ENCODE measurements around the gene TGM2. TPM values are rescaled to one million over a fixed set of nuclear protein-coding genes. Genes with fewer than 3 reads are reported as not detected.
"Not testable (repeated sequence)": the region's sequence is repeated elsewhere in the genome, so short reads cannot be mapped to it uniquely, and the experiment has no call there.

Gene TGM2
- total RNA-seq, 1 experiment from 2014 or later: 2.3 TPM

DNA sequence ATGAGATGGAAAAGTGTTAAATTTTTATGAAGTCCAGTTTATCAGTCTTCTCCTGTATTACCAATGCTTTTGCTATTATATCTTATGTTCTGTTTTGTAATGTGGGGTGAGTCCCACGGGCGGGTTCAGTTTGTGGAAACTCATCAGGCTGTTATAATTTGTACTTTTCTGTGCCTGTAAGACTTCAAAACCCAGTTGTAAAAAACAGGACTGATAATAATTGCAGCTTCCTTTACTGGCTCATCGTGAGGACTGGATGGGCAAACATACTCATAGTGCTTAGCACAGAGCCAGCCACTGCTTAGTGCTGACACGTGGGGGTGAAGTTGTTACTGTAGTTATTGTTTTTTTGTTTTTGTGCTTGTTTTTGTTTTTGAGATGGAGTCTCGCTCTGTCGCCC lies 45.6 kb downstream of the TGM2 start:
- DNase-seq (ENCODE audit: extremely low read depth, low read depth): no peak

DNA sequence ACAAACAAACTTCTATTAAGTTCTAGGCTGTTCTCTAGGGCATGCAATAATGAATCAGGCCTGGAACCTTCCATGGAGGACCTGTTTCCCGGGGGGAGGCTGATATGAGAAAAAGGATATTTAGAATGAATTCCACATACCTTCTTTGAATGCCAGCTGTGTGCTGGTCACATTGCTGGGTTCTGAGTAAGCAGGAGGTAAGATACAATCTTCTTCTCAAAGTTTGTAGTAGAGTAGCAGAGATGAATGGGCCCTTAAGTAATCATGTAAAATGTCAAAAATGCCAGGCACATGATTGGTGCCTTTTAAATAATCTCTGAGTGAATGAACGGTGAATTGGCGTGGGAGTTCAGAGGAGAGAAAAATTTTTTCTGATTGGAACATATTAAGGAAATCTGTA lies 47.4 kb downstream of the TGM2 start:
- DNase-seq (ENCODE audit: extremely low read depth, low read depth): no peak

DNA sequence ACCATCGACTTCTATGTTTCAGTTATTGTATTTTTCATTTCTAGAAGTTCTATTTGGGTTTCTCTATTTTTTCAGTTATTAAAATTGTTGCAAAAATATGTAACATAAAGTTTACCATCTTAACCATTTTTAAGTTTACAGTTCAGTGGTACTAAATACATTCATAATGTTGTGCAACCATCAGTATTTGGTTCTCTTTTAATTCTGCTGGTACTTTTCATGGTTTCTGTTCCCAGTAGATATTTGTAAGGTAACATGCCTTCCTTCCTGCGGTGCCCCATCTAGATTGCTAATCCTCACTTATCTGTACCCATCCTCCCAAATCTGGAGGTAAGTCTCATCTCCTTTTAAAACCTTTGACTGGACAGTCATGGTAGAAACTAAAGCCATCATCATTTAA lies 47.9 kb downstream of the TGM2 start:
- DNase-seq (ENCODE audit: extremely low read depth, low read depth): no peak

DNA sequence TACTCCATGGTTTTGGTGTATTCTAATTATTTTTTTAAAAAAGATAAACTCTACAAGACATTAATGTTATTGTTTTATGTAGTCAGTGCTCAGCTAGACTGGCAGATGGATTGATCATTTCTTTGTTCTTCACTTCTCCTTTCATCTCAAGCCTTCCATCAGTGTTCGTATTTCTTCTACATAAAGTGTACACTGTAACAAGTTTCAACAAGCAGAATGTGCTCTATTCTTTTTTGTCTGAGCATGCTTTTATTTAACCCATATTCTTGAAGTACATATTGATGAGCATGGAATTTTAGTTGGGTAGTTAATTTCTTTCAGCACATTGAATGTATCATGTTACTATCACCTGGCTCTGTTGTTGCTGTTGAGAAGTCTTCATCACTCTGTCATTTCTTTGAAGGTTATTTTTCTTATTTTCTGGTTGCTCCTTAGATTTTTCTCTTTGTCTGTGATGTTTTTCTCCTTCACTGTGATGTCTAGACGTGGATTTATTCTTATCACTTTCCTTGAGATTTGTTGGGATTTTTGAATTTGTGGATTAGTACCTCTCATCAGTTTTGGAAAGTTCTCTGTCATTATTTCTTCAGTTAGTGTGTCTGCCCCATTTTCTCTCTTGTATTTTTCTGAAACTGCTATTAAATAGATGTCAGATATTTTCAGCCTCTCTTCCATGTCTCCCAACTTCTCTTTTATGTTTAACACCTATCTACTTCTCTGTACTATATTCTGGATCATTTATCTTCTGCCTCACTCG lies 48.5 kb downstream of the TGM2 start:
- DNase-seq (ENCODE audit: extremely low read depth, low read depth): no peak

DNA sequence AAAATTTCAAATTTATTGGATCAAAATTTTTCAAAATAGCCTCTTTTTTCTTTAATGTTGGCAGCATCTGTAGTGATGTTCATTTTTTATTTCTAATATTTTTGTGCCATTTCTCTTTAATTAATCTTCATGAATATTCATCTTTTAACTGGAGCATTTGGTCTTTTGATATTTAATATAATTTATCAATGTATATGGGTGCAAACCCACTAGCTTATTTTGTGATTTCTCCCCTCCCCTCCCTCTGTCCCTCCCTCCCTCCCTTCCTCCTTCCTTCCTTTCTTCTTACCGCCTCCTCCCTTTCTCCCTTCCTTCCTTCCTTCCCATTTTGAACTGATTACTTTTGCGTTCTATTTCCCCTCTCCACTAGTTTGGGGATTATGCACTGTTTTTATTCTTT lies 49.2 kb downstream of the TGM2 start:
- DNase-seq (ENCODE audit: extremely low read depth, low read depth): no peak

DNA sequence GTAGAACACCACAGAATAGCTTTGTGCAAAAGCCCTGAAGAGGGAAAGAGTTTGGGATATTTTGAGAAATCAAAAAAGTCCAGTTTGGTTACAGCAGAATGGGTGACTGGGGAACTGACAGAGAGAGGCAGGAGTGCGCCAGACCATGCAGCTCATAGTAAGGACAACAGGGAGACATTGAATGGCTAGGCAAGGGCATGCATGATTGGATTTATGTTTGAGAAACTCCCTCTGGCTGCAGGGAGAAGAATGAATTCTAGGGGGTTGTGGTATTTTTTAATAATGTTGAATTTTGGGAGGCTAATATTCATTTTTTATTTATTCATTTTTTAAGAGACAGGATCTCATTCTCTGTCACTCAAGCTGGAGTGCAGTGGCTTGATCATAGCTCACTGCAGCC lies 49.9 kb downstream of the TGM2 start:
- DNase-seq (ENCODE audit: extremely low read depth, low read depth): no peak

DNA sequence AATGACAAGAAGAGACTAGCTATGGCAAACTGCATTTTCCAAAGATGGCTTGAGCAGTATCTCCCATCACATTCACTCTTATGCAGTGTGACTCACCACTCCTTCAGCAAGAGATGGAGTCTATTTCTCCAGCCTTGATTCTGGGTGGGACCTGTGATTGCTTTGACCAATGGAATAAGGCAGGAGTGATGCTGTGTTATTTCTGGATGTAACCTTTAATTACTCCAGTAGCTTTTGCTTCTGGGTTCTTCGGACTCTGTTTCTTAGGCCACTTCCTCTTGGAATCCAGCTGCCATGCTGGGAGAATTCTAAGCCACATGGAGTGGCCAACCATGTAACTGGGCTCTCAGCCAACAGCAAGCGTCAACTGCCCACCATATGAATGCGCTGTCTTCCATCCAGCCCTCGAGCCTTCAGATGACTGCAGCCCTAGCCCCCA lies 50.7 kb downstream of the TGM2 start:
- no peak for DNase-seq (ENCODE audit: extremely low read depth, low read depth)

DNA sequence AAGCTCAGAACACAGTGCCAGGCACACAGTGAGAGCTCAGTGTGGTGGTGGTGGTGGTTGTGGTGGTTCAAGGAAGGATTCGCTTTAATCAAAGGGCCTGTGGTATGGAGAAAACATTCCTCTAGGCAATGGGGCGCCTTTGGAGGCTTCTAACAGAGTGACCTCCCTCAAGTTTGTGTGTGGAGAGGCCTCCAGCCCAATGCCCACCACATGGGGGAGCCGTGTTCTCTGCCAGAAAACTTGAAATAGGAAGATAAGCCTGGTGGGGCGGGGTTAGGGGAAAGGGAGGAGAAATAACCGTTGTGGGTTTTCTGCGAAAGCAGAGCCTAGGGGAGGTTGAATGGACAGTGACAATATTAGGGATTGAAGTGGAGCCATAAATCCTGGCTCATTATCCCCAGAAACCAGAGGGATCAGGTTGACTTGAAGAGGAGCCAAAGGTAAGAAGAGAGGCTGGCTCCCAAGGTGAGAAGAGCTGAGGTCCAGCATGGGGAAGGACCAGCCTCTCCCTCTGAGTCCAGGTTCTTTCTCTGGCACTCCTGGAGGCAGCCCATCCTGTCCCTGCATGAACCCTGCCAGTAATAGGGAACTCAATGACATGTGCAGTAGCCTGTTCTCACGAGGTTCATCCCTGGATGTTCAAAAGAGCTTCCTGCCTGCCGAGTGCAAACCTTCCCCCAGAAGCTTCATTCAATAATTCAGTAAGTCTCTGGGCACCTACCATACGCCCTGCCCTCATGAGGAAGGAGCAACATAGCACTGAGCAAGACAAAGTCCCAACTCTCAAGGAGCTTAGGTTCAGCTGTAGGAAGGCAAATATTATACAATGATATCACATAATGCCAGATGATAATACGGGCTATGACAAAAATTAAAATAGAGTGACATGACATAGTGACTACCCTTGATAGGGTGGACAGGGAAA lies 51.4 kb downstream of the TGM2 start:
- DNase-seq (ENCODE audit: extremely low read depth, low read depth): no peak

DNA sequence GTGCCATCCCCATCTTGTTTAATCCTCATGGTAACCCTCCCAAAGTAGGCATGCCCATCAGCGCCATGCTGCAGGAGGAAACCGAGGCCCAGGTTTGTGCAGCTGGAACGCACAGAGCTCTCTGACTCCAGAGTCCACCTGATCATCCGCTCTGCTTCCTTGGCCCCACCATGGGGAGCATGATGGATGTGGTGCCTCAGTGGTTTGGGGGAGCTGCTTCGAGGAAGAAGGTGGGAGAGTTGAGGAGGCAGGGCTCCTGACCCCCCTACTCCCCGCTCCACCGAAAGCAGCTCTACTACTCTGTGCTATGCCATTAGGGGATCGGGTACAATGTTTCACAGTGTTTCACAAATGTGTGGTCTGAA lies 52.2 kb downstream of the TGM2 start:
- DNase-seq (ENCODE audit: extremely low read depth, low read depth): no peak

DNA sequence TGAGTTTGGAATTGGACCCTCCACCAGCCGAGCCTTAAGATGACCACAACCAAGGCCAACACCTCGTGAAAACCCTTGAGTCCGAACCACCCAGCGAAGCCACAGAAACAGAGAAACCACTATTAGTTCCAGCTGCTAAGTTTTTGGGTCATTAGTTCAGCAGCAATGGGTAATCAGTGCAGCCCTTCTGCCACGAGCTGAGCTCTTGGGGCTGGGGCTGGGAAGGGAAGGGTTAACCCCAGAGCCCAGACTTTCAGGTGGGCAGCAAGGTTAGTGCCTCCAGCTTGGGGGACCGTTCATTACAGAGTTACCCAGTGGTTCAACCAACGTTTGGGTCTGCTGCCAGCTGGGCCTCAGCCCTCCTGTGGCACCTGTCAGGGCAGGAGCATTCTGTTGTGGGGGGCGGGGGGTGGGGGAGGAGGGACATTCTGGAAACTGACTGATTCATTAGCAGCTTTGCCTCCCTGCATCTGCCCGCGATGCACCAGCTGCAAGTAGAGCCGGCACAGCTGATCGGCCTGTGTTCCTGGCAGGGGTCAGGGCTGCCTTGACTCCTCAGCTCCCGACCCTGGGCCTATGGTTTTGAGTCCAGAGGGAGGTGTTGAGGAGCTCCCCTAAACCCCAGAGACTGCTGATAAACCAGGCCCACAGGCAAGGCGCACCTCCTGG lies 52.7 kb downstream of the TGM2 start:
- no peak for DNase-seq (ENCODE audit: extremely low read depth, low read depth)

DNA sequence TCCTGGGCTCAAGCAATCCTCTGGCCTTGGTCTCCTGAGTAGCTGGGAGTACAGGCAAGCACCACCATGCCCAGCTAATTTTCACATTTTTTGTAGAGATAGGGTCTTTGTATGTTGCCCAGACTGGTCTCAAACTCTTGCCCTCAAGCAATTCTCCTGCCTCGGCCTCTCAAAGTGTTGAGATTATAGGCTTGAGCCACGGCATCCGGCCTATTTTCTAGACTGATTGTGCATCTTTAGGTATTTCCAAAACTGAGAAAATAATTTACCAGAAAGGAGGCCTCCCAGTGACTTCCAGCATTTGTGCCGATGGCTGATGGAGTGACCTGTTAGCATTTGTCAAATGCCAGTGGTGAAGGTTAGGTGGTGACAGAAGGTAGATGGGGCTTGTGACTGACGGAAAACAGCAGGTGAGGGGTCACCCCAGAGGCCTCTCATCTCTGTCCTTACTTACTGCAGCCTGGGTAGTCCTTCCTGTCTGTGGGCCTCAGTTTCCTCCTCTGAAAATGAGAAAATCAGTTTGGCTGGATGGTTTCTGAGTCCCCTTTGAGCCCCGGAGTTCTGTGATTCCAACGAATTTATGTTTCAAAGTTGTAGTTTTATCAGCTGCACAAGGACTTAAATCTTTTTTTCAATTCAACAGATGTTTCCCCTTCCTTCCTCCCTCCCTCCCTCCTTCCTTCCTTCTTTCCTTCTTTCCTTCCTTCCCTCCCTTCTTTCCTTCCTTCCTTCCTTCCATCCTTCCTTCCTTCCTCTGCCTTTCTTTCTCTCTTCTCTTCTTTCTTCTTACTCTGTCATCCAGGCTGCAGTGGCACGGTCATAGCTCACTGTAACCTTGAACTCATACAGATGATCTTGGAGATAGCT lies 53.5 kb downstream of the TGM2 start:
- DNase-seq (ENCODE audit: extremely low read depth, low read depth): no peak

DNA sequence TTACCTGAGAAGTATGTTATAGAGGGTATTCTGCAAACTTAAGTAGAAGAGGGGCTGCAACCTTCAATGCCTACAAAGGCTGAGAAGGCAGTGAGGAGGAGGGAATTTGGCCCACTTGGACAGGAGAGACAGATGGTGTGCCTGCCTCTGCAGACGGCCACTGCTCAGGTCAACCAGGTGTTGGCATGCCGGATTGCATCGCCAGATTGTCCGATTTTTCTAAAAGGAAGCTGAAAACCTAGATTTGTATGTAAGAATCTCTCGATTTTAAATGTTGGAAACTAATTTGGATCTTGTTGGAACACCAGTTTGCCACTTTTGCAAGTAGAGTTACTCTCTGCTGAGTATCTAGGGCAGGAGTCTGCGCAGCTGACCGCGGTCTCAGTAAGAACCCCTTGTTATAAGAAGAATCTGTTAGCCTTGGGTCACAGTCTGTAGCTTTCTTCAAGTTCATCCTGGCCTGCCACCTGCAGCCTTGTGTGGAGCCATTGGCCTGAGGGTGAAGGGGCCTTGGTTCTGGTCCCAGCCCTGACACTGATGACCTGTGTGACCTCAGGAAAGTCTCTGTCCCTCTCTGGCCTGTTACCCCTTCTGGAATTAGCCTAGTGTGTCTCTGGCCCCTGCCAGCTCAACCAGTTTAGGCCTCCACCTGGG lies 54.4 kb downstream of the TGM2 start:
- DNase-seq (ENCODE audit: extremely low read depth, low read depth): no peak

DNA sequence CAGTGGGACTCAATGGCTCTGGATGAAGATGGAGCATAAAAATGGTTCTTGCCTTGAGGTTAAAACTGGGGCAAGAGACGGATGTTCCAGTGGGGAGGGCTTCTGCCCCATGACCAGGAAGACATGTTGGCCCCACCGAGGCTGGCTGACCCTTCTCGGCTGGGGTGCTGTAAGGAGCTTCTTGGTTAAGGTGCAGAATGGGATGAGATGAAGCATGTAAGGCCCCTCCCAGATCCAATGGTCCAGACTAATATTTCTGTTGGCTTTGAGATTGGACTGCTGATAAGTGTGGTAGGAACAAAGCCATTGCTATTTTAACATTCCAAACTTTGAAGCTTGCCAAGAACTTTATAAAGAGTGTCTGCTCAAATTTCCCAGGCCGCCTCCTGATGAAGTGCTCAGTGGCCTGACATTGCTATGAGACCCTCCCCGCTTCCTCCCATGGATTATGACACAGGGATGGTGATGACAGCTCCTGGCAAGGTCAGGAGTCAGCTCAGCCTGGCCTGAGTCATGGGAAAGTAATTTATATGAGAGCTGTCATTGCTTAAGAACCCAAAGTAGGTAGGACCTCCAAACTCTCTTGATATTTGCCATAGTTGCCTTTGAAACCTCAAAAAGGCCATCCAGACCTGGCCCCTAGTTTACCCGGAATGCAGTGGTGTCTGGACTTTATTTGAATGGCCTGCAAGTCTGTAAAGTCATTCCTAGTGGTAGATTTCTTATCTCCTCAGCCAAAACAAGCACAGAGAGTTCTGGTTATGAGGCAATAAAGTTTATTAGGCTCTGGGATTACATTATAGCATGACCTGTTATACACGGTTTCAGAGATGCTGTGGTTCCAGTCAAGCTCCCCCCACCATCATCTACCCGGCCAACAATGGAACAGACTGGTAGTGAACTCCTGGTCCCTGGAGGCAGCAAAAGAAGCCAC lies 55.2 kb downstream of the TGM2 start:
- DNase-seq (ENCODE audit: extremely low read depth, low read depth): peak; percentile 66

DNA sequence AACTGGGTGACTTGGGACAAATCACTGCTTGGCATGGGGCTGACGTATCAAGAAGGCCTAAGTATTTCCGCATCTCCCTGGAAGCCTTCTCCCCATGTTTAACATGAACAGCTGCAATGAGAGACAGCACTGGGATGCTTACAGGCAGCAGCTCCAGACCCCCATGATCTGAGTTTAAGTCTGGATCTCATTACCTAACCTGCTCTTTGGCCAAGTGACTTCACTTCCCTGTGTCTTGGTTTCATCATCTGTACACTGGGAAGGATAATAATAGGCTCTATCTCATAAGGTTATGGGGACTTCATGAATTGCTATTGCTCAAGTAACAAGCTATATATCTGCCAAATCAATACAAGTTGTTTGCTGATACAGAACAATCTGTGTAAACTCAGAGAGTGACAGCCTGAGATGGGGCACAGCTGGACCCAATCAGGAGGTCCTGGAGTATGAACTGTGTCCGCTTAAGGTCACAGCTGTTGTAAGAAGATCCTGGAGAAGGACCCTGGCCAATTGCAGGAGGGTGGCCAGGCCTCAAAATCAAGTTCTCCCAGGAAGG lies 56.0 kb downstream of the TGM2 start:
- DNase-seq (ENCODE audit: extremely low read depth, low read depth): no peak

DNA sequence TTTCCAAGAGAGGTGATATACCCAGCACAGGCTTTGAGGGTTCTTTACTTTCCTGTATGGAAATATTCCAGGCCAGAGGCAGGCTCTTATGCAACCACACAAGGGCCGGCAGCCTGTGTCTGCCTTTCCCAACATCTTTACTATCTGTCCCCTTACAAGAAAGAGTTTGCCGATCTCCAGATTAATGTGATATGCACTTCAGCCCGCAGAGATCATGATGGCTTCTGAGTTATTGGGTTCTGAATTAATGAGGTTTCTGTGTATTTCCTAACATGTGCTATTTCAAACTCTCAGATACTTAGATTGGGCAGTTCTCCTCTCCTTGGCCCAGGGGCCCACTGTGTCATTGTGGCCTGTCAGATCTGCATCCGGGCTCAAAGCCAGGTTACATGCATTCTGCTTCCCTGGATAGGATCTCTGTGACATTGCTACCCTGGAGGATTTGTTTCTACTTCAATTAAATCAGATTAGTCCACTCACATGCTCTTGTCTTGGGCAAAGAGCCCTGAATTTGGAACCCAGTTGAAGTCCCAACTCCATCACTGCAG lies 56.6 kb downstream of the TGM2 start:
- DNase-seq (ENCODE audit: extremely low read depth, low read depth): no peak

DNA sequence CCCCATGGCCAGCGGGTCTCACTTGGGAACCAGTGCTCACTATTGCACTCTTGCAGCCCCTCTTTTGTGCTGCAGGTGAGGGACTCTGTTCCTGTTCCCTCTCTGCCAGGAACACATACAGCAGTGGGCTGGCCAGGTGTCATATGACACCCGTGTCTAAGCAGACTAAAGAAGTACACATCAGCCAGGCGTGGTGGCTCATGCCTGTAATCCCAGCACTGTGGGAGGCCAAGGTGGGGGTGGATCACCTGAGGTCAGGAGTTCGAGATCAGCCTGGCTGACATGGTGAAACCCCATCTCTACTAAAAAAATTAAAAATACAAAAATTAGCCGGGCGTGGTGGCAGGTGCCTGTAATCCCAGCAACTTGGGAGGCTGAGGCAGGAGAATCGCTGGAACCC lies 57.2 kb downstream of the TGM2 start:
- not testable (repeated sequence) for DNase-seq (ENCODE audit: extremely low read depth, low read depth)

DNA sequence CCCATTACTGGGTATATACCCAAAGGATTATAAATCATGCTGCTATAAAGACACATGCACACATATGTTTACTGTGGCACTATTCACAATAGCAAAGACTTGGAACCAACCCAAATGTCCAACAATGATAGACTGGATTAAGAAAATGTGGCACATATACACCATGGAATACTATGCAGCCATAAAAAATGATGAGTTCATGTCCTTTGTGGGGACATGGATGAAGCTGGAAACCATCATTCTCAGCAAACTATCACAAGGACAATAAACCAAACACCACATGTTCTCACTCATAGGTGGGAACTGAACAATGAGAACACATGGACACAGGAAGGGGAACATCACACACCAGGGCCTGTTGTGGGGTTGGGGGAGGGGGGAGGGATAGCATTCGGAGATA lies 57.7 kb downstream of the TGM2 start:
- not testable (repeated sequence) for DNase-seq (ENCODE audit: extremely low read depth, low read depth)

DNA sequence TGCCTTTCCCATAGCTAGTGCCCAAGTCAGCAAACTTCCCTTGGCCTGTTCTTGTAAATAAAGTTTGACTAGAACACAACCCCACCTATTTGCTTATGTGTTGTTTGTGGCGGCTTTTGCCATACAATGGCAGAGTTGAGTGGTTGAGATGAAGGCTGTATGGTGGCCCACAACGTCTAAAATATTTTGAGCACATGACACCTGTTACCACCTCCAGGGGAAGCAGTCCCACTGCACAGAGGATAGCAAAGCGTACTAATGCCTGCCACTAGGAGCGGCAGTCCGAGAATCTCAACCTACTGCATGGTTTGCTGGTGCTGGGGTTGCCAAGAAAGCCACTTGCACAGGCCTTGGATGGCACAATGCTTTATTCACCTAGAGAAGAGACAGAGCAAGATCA lies 58.6 kb downstream of the TGM2 start:
- DNase-seq (ENCODE audit: extremely low read depth, low read depth): no peak
